GM19467 (cell line): Measurements from ENCODE around the gene KYNU.
A peak's percentile ranks its signal among the peaks of the same experiment; 100 is the strongest.
"Not testable (repeated sequence)": the region's sequence is repeated elsewhere in the genome, so short reads cannot be mapped to it uniquely, and the experiment has no call there.

Source experiments
- ATAC-seq: cut with Tn5 transposase; IDR thresholded peaks from one replicate; pipeline ENCODE4 v1.9.1; 2021; ENCODE audit warnings: mild to moderate bottlenecking, moderate library complexity; ENCODE audit not compliant: unreplicated experiment

The KYNU gene

DNA sequence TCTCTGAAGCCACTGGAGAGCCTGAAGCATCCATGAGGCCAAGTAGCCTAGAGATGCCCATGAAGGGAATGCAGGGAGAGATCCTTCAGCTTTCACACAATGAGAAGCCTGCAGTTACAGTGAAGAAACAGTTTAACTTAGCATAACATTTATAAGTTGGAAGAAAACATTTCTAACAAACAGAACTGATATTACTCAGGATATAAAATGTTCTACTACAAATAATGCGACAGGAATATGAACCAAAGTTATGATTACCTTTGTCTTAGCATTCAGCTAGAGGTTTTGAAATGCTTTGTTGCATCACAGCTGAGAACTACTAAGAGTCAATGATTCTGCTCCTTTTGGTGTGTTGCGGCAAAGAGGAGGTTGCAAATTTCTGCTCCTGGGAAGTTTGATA, 6.9 kb upstream of the KYNU start:
- no peak for ATAC-seq

DNA sequence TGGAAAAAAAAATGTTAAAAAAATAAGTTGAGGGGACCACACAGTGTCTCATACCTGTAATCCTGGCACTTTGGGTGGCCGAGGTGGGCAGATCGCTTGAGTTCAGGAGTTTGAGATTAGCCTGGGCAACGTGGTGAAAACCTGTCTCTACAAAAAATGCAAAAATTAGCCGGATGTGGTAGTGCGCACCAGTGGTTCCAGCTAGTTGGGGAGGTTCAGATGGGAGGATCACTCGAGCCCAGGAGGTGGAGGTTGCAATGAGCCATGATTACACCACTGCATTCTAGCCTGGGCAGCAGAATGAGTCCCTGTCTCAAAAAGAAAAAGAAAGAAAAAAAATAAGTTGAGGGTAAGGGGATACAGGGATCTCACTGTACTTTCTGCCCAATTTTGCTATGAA, 6.1 kb upstream of the KYNU start:
- ATAC-seq: no peak

DNA sequence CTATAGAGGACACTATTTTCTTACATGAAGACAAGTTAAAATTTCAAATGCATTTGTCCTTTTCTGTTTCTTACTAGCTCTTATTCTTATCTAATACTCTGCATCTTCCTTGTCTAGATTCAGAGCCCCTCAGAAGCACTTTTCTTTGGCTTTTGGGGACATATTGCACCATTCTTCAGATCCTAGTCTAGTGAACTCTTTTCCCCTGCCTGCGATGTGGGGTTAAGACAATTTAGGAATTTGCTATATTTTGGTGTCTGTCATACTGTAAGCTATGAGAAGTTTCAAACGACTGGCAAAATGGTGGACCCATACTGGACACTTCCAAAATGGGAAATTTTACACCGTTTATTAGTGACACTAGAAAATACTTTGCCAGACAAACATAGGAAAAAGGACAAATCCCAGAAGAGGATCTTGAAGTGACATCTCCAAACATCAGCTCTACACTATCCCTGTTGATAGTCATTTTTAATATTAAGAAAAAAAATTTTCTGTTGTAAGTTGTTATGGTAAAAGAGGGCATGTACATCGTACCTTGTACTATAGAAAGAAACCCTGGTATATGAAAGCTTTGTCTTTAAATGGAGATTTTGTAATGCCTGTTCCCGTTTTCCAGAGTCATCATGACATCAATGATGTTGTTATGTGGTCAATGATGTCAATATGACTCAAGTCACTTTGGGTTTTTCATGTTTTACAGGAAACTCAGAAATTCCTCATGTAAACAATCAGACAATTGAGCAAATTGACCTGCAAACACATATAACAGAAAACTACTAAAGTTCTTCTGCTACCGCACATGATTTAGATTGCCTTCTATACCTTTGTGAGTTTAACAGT, 4.4 kb upstream of the KYNU start:
- no peak for ATAC-seq

DNA sequence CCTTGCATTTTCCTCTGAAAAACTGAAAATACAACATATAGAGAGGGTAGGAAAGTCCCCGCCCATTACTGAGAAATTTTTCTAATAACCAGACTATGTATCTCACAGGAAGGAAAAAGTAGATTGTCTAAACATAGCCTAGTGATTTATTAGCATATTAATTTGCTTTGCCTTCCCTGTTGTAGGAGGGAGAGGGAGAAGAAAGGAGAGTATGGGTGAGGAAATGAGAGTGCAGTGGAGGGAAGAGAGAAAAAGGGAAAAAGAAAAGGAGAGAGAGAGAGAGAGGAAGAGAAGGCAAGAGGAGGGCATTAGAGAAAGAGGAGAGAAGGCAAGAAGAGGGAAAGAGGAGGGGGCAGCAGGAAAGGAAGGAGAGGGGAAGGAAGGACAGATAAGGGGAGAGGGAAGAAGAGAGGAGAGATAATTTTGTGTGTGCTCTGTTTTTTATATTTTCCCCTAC, 3.6 kb upstream of the KYNU start:
- ATAC-seq: no peak

DNA sequence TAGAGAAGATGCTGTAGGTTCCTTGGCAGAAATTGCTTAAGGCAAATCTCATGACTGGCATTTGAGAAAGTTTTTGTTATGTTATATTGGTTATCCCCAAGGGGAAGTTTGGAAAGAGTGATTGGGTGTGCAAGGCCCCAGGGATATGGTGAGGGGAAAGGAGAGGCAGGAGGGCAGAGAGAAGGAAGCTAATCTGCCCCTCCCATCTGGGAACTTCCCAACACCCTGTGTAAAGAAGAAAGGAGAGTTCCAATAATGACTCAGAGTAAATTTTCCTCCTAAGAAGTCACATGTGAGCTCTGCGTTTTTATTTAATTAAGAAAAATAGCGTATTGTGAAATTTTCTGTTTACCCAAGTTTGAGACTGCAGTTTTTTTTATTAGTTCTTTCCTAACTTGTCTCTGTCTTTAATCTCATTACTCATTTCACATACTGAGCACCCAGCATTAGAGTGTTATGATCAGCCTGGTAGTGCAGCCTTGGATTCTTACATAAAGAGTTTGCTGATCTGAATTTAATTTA, 3.1 kb upstream of the KYNU start:
- no peak for ATAC-seq

DNA sequence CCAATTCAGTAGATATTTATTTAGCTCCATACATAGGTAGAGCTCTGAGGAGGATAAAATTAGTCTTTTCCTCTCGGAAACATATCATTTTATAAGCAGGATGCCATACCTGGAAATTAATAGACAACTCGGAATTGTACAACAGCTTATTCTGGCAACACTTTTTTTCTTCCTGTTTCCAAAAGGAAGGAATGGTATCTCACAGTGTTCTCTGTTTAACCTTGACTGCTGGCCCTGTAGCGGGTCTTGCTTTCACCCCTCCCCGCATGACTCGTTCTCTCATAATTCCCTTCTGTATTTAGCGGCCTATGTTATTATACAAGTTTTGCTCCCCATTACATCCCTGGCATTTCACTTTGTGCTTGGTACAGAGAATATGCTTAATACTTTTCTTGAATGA, 2.5 kb upstream of the KYNU start:
- no peak for ATAC-seq

DNA sequence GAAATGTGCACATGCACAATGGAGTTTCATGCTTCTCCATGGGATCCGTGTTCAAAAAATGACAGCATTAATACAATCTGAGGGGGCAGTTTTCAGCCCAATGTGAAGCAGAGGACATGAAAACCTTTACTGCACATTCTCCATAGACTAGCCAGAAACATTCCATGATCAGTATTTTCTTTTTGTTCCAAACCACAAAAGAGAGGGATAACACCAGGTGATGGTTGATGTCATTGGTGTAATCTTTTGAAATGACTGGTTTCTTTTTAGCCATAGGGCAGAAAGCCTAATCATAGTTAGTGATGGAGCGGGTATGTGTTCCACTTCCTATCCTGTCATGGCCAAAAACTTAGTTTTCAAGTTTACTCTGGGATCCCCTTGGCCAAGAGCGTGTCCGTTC, 1.8 kb upstream of the KYNU start:
- ATAC-seq: no peak

DNA sequence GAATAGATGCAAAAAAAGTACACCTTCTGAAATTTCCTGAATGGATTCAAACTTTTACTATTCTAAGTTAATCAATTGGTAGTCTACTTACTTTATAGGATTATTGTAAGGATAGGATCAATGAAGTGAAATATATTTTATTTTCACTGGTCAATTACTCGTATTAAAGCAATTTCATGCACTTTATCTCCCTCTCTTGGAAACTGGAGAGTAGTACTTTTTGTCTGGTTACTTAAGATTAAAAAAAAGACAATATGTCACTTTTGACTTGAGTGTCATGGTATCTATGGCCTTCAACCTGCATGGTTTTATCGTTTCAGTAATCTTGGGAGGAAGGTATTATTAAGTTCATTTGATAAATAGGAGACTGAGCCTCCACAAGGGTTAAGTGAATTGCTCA, 1.0 kb upstream of the KYNU start:
- no peak for ATAC-seq

DNA sequence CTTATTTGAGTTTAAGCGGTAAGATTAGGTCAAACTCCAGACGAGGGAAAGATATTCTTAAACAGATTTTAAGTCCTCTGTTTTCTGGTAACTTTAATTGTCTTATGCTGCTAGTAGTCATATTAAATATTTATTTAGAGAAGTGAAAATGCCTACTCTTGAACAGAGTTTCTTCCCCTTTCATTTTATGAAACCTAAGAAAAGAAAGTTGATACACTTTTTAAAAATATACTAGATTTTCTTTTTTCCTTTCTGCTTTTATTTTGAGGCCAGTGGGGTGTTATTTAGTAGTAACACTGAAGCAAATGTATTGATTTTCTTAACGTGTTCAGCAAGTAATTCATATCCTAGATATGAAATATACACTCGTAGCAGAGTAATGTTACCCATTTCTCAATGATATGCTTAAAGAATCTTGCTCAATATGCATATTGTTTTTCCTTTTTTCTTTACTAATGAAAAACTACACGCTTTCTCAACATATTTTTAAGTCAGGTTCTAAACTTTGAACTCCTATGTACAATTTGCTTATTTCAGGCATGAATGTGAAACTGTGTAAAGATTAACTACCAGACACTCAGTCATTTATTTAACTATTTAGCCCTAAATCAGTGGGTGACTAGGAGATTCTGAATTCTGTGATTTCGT, 691 bp downstream of the KYNU start:
- no peak for ATAC-seq

DNA sequence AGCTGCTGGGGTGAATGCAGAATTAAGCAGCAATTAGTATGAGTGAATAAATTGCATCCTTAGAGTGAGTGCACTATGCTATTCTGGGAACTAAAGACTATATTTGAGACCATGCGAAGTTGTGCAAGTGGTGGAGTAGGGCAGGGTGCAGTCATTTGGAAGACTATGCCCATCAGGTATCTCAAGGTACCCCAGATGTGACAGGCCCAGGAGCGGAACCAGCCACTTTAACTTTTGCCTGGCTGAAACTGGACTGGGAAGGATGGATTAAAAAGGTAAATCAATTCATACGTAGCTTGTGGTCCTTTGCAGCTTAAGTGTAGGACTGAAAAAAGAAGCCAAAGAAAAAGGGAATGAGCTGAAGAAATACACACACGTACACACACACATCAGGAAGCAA, 1.7 kb downstream of the KYNU start:
- ATAC-seq: no peak

DNA sequence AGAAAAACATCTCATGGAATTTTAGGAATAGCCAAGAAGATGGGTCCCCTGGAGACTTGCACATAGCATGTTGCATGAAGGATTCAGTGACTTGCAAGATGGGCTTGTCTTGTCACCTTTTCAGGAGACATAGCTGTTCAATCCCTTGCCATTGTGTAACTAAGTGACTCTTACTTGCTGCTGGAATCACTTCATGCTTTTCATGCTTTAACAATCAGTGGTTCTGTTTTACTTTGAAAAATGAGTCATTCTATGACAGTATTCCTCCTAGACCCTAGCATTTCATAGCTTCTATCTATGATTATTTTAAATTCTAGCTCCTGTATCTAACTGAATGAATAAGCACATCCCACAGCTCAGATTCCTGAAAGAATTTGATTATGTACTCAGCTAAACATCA, 2.8 kb downstream of the KYNU start:
- no peak for ATAC-seq

DNA sequence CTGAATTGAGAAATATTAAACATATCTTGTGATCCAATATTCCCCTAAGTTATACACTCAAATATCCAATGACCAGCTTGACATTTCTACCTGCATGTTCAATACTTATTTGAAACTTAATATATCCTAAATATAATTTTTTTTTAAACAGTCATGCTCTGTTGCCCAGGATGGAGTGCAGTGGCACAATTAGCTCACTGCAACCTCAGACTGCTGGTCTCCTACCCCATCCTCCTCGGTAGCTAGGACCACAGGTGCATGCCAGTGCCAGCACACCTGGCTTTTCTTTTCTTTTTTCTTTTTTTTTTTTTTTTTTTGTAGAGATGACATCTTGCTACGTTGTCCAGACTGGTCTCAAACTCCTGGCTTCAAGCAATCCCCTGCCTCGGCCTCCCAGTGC, 4.2 kb downstream of the KYNU start:
- no peak for ATAC-seq

DNA sequence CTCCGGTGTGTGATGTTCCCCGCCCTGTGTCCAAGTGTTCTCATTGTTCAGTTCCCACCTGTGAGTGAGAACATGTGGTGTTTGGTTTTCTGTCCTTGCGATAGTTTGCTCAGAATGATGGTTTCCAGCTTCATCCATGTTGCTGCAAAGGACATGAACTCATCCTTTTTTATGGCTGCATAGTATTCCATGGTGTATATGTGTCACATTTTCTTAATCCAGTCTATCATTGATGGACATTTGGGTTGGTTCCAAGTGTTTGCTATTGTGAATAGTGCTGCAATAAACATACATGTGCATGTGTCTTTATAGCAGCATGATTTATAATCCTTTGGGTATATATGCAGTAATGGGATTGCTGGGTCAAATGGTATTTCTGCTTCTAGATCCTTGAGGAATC, 5.0 kb downstream of the KYNU start:
- ATAC-seq: not testable (repeated sequence)

DNA sequence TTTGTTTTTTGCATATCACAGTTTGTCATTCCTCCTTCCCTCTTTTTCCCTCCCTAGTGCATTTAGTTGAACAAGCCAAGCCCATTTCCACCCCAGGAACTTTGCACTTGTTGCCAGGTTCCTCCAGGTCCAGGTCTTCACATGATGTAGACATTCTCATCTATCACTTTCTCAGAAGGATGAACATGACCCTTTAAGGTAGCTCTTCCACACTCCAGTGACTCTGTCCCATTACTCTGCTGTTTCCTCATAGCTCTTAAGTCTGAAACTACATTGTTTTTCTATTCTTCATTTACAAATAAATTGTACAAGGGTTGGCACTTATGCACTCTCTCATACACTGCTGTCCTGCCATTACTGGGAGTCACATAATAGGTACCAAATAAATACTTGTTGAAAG, 6.1 kb downstream of the KYNU start:
- no peak for ATAC-seq

DNA sequence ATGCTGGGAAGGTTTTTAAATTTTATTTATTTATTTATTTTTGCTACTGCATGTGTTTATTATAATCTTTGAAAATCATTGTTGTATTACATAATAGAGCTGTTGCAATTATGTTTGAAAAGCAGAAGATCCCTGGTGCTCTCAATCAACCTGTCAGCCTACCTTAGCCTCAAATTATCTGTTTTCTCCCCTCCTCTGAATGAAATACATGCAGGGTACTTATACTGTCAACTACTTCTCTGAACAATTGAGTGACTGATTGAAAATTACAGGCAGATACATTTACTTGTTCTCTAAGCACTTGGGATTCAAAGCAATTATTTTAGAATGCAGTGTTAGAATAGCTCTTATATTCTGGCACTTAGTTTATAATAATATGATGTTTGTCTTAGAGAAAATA, 8.1 kb downstream of the KYNU start:
- no peak for ATAC-seq

DNA sequence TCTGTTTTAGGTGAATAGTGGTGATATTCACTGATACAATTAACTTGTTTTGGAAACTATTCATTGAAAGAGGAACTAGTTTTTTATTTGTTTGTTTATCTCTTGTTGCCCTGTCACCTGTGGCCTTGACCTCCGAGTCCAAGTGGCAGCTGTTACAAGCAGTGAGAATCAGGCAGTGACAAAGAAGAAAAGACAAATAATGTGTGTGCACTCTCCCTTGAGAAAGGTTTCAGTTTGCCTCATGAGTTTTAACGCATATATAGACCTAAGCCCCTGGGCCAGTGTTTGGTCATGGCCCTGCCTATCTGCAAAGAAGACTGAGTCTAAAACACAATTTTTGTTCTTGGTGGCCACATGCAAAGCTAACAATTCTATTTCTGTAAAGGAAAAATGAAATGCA, 15.3 kb downstream of the KYNU start:
- ATAC-seq: peak; percentile 99

DNA sequence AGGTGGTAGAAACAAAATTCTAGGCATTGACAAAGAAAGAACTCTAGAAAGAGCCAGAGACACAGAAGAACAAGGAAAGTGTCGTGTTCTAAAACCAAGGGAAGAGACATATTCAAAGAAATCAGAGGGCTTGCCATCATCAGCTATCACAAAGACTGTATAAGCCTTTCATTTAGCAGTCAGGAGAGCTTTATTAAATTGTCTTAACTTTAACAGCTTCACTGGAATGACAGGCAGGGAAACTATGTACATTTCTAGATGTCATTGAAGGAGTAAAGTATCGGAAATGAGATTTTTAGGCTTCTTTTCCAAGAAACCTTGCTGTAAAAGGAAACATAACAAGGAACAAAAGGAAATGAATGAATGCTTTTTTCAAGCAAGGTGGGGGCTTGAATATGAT, 15.8 kb downstream of the KYNU start:
- ATAC-seq: no peak

DNA sequence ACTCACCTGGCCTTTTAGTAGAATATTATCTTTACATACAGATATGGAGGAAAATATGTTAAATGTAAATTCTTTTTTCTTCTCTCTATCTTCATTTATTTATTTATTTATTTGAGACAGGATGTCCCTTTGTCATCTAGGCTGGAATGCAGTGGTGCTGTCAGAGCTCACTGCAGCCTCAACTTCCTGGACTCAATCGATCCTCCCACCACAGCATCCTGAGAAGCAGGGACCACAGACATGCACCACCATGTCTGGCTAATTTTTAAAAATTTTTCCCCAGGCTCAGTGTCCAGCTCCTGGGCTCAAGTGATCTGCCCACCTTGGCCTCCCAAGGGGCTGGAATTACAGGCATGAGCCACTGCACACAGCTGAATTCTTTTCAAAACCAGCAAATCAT, 20.3 kb downstream of the KYNU start:
- no peak for ATAC-seq

DNA sequence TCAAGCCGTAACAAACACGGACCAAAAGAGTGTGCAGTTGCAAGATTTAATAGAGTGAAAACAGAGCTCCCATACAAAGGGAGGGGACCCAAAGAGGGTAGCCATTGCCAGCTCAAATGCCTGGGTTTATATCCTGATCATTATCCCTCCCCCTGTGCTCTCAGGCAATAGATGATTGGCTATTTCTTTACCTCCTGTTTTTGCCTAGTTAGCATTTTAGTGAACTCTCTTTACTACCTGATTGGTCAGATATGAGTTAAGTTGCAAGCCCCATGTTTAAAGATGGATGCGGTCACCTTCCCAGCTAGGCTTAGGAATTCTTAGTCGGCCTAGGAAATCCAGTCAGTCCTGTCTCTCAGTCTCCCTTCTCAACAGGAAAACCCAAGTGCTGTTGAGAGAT, 22.9 kb downstream of the KYNU start:
- not testable (repeated sequence) for ATAC-seq

DNA sequence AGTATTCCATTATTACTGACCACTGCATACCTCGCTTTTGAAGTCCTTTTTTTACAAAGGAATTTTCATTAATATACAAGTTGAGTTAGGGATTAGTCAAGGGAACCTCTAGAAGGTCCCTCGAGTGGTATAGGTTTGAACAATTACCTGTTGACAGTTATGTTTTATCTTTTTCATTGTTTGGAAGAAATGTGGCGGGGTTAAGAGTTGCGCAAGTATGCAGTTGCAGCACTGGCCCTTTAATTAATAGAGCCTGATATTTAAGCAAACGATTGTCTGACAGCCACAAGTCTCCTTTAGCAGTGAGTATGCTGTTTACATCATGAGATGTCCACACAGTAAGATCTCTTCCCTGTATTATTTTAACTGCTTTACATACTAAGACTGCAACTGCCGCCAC, 24.3 kb downstream of the KYNU start:
- ATAC-seq: no peak

DNA sequence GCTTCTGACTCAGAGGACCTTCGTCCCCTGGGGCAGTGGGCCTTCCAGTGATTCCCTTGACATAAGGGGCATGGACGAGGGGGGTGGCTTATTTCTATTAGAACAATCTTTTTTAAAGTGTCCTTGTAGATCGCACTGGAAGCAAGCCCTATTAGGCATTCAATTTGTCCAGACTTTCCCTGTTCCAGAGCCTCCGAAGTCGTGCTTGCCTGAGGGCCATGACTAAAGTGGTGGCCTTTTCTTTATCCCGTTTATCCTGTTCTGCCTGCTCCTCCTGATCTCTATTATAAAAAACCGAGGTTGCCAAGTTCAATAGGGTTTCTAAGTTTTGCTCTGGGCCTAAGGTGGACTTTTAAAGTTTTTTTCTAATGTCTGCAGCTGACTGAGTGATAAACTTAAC, 26.3 kb downstream of the KYNU start:
- ATAC-seq: not testable (repeated sequence)

DNA sequence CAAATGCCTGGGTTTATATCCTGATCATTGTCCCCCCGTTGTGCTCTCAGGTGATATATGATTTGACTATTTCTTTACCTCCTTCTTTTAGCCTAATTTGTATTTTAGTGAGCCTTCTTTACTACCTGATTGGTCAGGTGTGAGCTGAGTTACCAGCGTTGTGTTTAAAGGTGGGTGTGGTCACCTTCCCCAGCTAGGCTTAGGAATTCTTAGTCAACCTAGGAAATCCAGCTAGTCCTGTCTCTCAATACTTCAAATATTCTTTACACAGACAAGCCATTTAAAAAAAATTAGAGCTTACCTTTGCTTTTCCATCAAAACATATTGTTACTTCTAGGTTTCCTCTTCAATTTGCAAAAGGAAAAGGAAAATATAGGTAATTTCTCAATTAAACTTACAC, 30.2 kb downstream of the KYNU start:
- no peak for ATAC-seq
